ENCODE results near the gene UBAC1. TPM values are rescaled to one million over a fixed set of nuclear protein-coding genes. Genes with fewer than 3 reads are reported as not detected.

UBAC1 gene
- total and polyA plus RNA-seq, 9 of the 15 experiments (the other 6 are each of a cell fraction or from before 2014, with no cell fraction given) = 94.0 to 399 (median 228) TPM

GRCh38 chr9:135971892-135972291 lies 10.7 kb upstream of the UBAC1 start (continued):
- TF ChIP-seq SRF (CRISPR knock-in tag; IDR thresholded peaks at IDR 0.05) (peak in 1 of 2 experiments; percentile 90; a peak in 2 of 4 replicates), STAT5A (IDR thresholded peaks at IDR 0.05; ENCODE audit: borderline replicate concordance, low read length) (no peak), ZNF407 (IDR thresholded peaks at IDR 0.05; ENCODE audit: low read depth) (no peak), MCM3 (IDR thresholded peaks at IDR 0.05) (no peak), ESRRA (IDR thresholded peaks at IDR 0.05; ENCODE audit: borderline replicate concordance, low read depth) (no peak), ZNF134 (CRISPR knock-in tag; conservative IDR thresholded peaks at IDR 0.05) (no peak), PML (IDR thresholded peaks at IDR 0.05; ENCODE audit: low read length) (no peak), SOX6 (IDR thresholded peaks at IDR 0.05) (no peak), TARDBP (IDR thresholded peaks at IDR 0.05) (peak; percentile 76; the same call in 1 of the 2 replicates), ZBTB7A (IDR thresholded peaks at IDR 0.05; ENCODE audit: borderline replicate concordance, control insufficient read depth, low read depth, low read length) (peak; percentile 62; the same call in 1 of the 2 replicates)
- TF ChIP-seq, protein P1, sequence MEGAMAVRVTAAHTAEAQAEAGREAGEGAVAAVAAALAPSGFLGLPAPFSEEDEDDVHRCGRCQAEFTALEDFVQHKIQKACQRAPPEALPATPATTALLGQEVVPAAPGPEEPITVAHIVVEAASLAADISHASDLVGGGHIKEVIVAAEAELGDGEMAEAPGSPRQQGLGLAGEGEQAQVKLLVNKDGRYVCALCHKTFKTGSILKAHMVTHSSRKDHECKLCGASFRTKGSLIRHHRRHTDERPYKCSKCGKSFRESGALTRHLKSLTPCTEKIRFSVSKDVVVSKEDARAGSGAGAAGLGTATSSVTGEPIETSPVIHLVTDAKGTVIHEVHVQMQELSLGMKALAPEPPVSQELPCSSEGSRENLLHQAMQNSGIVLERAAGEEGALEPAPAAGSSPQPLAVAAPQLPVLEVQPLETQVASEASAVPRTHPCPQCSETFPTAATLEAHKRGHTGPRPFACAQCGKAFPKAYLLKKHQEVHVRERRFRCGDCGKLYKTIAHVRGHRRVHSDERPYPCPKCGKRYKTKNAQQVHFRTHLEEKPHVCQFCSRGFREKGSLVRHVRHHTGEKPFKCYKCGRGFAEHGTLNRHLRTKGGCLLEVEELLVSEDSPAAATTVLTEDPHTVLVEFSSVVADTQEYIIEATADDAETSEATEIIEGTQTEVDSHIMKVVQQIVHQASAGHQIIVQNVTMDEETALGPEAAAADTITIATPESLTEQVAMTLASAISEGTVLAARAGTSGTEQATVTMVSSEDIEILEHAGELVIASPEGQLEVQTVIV (CRISPR knock-in tag; IDR thresholded peaks at IDR 0.05; ENCODE audit: borderline replicate concordance) = no peak
- TF ChIP-seq, protein P2, sequence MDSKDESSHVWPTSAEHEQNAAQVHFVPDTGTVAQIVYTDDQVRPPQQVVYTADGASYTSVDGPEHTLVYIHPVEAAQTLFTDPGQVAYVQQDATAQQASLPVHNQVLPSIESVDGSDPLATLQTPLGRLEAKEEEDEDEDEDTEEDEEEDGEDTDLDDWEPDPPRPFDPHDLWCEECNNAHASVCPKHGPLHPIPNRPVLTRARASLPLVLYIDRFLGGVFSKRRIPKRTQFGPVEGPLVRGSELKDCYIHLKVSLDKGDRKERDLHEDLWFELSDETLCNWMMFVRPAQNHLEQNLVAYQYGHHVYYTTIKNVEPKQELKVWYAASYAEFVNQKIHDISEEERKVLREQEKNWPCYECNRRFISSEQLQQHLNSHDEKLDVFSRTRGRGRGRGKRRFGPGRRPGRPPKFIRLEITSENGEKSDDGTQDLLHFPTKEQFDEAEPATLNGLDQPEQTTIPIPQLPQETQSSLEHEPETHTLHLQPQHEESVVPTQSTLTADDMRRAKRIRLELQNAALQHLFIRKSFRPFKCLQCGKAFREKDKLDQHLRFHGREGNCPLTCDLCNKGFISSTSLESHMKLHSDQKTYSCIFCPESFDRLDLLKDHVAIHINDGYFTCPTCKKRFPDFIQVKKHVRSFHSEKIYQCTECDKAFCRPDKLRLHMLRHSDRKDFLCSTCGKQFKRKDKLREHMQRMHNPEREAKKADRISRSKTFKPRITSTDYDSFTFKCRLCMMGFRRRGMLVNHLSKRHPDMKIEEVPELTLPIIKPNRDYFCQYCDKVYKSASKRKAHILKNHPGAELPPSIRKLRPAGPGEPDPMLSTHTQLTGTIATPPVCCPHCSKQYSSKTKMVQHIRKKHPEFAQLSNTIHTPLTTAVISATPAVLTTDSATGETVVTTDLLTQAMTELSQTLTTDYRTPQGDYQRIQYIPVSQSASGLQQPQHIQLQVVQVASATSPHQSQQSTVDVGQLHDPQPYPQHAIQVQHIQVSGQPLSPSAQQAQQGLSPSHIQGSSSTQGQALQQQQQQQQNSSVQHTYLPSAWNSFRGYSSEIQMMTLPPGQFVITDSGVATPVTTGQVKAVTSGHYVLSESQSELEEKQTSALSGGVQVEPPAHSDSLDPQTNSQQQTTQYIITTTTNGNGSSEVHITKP (IDR thresholded peaks at IDR 0.05; ENCODE audit: partially characterized antibody) = no peak
- TF ChIP-seq, protein P3, sequence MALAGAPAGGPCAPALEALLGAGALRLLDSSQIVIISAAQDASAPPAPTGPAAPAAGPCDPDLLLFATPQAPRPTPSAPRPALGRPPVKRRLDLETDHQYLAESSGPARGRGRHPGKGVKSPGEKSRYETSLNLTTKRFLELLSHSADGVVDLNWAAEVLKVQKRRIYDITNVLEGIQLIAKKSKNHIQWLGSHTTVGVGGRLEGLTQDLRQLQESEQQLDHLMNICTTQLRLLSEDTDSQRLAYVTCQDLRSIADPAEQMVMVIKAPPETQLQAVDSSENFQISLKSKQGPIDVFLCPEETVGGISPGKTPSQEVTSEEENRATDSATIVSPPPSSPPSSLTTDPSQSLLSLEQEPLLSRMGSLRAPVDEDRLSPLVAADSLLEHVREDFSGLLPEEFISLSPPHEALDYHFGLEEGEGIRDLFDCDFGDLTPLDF (CRISPR knock-in tag; IDR thresholded peaks at IDR 0.05) = peak; percentile 90
